Renal pelvis (tissue), 4 donors: ENCODE results near the gene CTTN. TPM values are rescaled to one million over a fixed set of nuclear protein-coding genes. Genes with fewer than 3 reads are reported as not detected.
"Not testable (repeated sequence)": the region's sequence is repeated elsewhere in the genome, so short reads cannot be mapped to it uniquely, and the experiment has no call there.

ENCODE experiments used
- DNase-seq: peaks from one replicate; pipeline ENCODE4 v3.0.0-alpha.2; 2013
- polyA plus RNA-seq, 3 donors: library from polyadenylated mRNA; unstranded; fragments of 120-200 nt; gene quantifications; one replicate each; pipeline ENCODE4 v1.2.1, GENCODE V29; 2013; ENCODE audit not compliant: insufficient read length in 3 of 3

CTTN gene
- polyA plus RNA-seq, 3 donors: 166 to 234 (median 223) TPM

DNA sequence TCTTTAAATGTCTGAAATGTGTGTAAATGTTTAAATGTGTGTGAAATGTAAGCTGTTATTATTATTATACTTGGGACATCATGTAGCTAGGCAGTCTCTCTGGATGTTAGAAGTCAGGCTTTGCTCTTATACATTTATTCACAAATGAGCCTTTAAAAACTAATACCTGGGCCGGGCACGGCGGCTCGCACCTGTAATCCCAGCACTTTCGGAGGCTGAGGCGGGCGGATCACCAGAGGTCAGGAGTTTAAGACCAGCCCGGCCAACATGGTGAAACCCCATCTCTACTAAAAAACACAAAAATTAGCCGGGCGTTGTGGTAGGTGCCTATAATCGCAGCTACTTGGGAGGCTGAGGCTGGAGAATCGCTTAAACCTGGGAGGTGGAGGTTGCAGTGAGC, 21.7 kb upstream of the CTTN start:
- DNase-seq: no peak

DNA sequence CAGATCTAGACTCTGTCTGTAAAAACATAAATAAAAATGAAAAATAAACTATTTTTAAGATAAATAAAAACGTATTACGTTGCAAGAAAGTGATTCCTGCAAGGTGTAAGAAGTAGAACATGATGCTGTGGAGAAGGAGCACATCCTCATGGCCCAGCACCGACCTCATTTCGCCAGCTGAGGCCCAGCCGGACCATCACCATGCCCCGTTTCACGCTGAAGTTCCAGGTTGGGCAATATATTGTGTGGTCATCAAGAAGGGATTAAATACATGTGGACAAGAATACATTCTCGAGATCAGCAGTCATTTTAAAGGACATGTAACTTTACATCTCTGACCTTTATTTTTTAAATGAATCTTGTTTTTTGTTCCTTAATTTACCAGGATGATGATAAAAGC, 20.7 kb upstream of the CTTN start:
- no peak for DNase-seq

- DNase-seq: no peak
Observed at GRCh38 chr11:70378506-70379134, 19.7 kb upstream of the CTTN start.

- no peak for DNase-seq
Observed at GRCh38 chr11:70381350-70381749, 17.0 kb upstream of the CTTN start.

DNA sequence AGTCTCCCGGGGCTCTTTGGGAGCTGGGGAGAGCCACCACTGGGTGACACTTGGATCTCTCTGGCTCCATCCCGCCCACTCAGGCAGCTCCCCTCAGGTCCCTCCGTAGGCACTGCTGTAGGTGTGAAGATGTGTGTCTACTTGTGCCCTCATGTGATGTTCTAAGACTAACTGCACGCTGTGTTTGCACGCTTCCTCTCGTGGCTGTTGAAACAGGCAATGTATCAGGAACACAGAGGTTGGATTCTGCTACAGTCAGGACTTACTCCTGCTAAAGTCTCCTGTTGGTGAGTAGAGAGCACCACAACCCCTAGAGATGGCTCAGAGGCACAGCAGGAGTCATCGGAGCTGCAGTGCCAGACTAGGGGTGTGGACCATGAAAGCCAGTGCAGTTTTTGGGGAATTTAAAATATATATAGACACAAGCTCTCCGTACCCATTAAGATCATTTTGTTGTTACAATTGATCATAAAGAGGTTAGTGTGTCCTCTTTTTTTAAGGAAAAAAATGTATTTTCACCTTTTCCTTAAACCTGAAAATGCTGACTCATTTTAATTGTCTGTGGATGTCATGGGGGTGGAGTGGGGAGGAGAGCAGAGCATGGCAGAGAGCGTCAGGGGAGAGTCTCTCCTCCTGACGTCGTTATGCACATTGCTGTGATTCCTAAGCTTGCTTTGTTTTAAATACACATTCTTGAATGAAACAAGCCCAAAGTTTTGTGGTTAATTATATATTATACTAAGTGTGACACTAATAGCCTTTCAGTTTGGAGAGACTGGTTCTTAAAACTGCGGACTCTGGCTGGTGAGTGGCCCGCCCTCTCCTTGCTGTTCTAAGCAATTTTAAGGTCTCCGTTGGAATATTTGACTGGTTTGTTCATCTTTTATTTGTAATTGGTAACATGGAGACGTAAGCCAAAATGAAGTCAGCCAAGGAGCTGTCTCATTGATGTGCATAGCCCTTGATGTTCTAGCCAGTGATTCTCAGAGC, 16.2 kb upstream of the CTTN start:
- DNase-seq: no peak

GRCh38 chr11:70383664-70384565, 14.4 kb upstream of the CTTN start:
- DNase-seq: no peak

GRCh38 chr11:70384566-70385152, 13.7 kb upstream of the CTTN start:
- DNase-seq: no peak

GRCh38 chr11:70387564-70387963, 10.8 kb upstream of the CTTN start:
- DNase-seq: no peak

DNA sequence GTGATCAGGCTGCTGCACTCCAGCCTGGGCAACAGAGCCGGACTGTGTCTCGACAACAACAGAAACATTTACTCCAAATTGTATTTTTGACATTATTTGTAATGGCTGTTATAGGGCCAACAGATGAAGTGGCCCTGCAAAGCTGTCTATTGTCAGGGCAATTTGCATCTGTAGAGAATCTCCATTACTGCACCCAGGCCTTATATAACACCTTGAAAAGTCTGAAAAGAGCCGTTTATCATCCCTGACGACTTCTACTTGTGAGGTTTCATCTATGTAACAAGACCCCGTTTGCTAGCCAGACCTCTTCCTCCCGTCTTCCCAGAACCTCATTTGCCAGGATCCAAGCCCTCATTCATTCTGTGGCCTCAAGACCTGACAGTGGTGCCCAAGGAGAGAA, 9.1 kb upstream of the CTTN start:
- no peak for DNase-seq

DNA sequence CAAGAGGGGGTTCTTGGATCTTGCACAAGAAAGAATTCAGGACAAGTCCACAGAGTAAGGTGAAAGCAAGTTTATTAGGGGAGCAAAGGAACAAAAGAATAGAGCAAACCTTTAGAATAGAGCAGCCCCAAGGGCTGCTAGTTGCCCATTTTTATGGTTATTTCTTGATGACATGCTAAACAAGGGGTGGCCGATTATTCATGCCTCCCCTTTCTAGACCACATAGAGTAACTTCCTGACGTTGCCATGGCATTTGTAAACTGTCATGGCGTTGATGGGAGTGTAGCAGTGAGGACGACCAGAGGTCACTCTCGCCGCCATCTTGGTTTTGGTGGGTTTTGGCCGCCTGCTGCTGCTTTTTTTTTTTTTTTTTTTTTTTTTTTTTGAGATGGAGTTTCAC, 7.4 kb upstream of the CTTN start:
- DNase-seq: not testable (repeated sequence)

- DNase-seq: no peak
Observed at GRCh38 chr11:70394211-70394950, 3.9 kb upstream of the CTTN start.

DNA sequence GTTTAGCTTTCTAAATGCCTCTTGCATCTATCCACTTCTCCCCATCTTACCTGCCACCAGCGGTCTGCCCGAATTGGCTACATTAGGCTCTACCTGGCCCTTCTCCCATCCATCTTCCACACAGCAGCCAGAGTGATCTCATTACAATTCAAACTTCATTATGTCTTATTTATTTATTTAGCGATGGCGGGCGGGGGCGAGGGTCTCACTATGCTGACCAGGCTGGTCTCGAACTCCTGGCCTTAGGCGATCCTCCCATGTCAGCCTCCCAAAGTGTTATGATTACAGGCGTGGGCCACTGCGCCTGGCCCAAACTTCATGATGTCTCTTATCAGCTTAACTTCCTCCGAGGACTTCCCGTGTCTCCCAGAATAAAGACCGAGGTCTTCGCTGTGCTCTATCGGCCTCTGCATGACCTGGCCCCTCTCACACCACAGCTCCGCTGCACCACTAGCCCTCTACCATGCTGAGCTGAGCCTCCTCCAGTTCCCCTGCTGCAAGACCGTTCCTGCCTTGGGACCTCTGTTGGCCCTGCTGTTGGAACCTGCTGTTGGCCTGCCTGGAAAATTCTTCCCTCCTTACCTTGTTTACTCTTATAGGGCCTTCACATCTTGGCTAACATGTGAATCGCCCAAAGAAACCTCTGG, 870 bp upstream of the CTTN start:
- DNase-seq: no peak

DNA sequence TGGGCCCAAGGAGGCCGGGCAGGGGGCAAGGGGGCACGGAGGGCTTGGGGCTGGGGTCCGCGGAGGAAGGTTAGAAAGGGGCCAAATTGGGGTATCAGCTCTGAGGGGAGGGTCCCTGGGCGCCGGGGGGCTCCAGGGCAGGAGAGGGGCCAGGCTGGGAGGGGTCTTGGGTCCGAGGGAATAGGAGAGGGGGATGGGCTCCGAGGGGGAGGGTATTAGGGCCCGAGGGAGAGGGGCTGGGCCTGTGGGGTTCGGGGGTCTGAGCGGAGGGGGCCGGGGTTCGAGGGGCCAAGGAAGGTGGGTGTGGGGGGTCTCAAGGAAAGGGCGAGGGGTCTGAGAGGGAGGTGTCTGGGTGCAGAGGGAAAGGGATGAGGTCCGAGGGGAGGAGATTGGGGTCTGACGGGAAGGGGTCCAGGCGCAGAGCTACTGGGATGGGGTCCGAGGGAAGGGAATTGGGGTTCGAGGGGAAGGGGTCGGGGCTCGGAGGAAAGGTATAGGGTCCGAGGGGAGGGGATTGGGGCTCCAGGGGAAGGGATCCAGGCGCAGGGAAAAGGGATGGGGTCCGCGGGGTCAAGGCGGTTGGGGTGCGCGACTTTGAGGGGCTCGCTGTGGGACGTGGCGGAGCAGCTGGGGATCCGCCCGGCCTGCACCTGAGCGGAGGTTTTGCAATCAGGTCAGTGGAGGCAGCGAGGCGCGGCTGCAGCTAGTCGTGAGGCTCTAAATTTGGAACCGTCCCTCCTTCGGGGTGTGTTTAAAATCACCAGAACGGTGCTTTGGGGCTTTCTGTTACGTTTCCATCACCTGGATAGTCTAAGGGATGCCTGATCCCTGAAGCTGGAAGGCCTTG, 728 bp downstream of the CTTN start:
- no peak for DNase-seq

DNA sequence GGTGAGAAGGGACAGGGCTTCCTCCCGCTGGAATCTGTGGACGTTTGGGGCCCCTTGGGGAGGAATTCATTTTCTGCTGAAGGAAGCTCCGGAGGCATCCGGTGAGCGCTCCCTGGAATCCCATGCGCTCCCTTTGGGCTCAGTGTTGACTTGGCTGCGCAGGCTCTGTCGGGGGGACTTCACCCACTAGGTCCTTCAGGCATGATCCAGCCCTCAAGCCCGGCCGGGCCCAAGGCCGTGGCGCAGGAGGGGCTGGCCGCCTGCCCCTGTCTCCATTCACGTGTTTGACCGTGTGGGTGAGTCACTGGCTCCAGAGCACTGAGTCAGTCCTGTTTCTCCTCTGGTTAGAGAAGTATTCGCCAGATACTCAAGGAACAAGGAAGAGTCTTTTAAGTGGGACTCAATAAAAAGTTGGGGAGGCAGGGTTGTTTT, 1.4 kb downstream of the CTTN start:
- DNase-seq: no peak

DNA sequence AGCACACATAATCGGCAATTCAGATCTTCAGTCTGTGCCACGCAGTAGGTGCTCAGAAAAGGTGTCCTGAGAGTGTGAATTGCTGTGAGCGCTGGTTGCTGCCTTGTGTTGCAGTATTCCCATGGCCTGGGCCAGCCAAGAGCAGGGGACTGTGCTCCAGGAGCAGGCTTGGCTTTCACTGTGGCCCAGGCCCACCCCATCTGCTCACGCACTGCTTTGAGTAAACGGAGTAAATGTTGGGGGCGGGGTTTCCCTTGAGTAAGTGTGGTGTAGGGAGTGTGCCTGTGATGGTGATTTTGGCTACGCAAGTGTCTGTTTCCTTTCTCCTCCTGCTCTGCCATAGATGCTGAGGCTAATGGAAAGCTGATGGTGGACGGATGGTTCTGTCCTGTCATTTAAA, 2.3 kb downstream of the CTTN start:
- no peak for DNase-seq

GRCh38 chr11:70402016-70402415, 3.7 kb downstream of the CTTN start:
- DNase-seq: no peak

GRCh38 chr11:70402685-70403084, 4.4 kb downstream of the CTTN start:
- DNase-seq: no peak

- DNase-seq: no peak
Observed at GRCh38 chr11:70404244-70404643, 5.9 kb downstream of the CTTN start.

DNA sequence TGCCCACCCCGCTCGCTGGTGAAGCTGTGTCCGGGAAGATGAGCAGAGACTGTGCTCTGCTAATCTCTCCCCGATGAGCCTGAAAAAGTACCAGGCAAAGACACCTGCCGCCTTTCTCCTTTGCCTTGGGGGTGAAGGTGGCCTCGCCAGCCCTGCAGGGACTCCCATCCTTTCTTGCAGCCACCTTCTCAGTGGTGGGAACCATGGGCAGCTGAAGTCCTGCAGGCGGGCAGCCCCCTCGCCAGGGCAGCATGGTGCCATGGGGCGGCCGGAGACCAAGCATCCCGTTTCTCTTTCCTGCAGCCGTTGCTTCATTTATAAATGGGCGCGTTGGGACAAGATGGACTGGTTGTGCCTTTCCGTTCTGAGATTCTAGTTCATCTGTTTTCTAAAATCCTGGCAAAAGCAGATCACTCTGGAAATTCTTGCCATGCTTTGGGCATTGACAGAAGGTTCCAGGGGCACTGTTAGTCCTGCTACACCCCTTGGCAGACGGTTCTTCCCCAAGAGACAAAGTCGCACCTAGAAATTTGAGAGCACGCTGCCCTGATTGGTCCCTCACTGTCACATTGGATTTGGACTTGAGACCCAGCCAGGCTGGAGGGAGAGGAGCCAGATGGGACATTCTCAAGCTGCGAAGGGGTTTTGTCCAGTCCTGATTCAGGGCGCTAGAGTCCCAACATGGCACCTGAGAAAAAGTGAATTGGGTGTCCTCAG, 7.5 kb downstream of the CTTN start:
- DNase-seq: no peak
